Lower leg skin (tissue), 3 donors: ENCODE results near the gene CIAO3.

ENCODE experiments used
- CTCF ChIP-seq, 3 donors: fragments of 450-650 bp; IDR thresholded peaks; one replicate each; pipeline ENCODE4 v1.5.1; 2016; ENCODE audit warnings: antibody characterized with exemption in 3 of 3, mild to moderate bottlenecking in 3 of 3, moderate library complexity in 2 of 3
- POLR2A ChIP-seq, 2 donors: fragments of 450-650 bp; IDR thresholded peaks; one replicate each; pipeline ENCODE4 v1.6.1; 2016 to 2017; ENCODE audit warnings: antibody characterized with exemption in 2 of 2, mild to moderate bottlenecking in 1 of 2, moderate library complexity in 1 of 2

GRCh38 chr16:717450-718245 lies 23.1 kb downstream of the CIAO3 start:
- TF ChIP-seq CTCF (IDR thresholded peaks at IDR 0.05), result no peak
- no peak for TF ChIP-seq POLR2A (IDR thresholded peaks at IDR 0.05)
